CD14-positive monocyte (primary cell): Measurements from ENCODE around the gene ANKRD44. TPM values are rescaled to one million over a fixed set of nuclear protein-coding genes. Genes with fewer than 3 reads are reported as not detected.

Experiments
- DNase-seq, 3 donors: peaks; one replicate each; pipeline ENCODE4 v3.0.0-alpha.2; 2011 to 2022
- H2AFZ ChIP-seq: 2 replicates; pipeline ENCODE4 v1.6.0; 2012; ENCODE audit warnings: mild to moderate bottlenecking, low read depth, low read length, inconsistent platforms; ENCODE audit not compliant: insufficient read depth, poor library complexity, severe bottlenecking
- H3K27ac ChIP-seq, 2 donors: 1 replicate in 1 of 2; 2 replicates in 1 of 2; pipeline ENCODE4 v1.5.1; 2012 to 2013; ENCODE audit warnings: low read length in 2 of 2, control low read depth in 1 of 2, inconsistent platforms in 1 of 2, low read depth in 1 of 2, mild to moderate bottlenecking in 1 of 2
- H3K27me3 ChIP-seq, 2 donors: one replicate each; pipeline versions ENCODE4 v1.6.0 to v1.6.1; 2011 to 2013; ENCODE audit warnings: low read length in 2 of 2; ENCODE audit not compliant: control insufficient read depth in 2 of 2, insufficient read depth in 2 of 2
- H3K36me3 ChIP-seq, 2 donors: replicated peaks in 1 of 2; 1 replicate in 1 of 2; 2 replicates in 1 of 2; pipeline versions ENCODE4 v1.5.1 to v1.6.1; 2012 to 2013; ENCODE audit warnings: low read length in 2 of 2, control low read depth in 1 of 2, inconsistent platforms in 1 of 2, mild to moderate bottlenecking in 1 of 2; ENCODE audit not compliant: insufficient read depth in 2 of 2, control insufficient read depth in 1 of 2
- H3K4me1 ChIP-seq, 2 donors: 1 replicate in 1 of 2; 2 replicates in 1 of 2; pipeline versions ENCODE4 v1.5.1 to v1.6.1; 2012 to 2013; ENCODE audit warnings: low read length in 2 of 2, control low read depth in 1 of 2, inconsistent platforms in 1 of 2, mild to moderate bottlenecking in 1 of 2, moderate library complexity in 1 of 2; ENCODE audit not compliant: insufficient read depth in 2 of 2, control insufficient read depth in 1 of 2
- H3K4me2 ChIP-seq: replicated peaks from 2 replicates; pipeline ENCODE3; 2012; ENCODE audit warnings: low read length, moderate library complexity, mild to moderate bottlenecking; ENCODE audit not compliant: poor library complexity, severe bottlenecking; ENCODE audit errors: extremely low read depth
- H3K4me3 ChIP-seq, 3 experiments: fragments of 200-600 bp in 1 of 3; sonication (generic) in 1 of 3; replicated peaks in 1 of 3; 1 replicate in 2 of 3; 2 replicates in 1 of 3; pipeline ENCODE4 v1.5.1; 2011 to 2013; ENCODE audit warnings: low read length in 3 of 3, mild to moderate bottlenecking in 3 of 3, control low read depth in 2 of 3, low read depth in 2 of 3, inconsistent platforms in 1 of 3, moderate library complexity in 1 of 3
- H3K79me2 ChIP-seq: 2 replicates; pipeline ENCODE4 v1.6.0; 2012; ENCODE audit warnings: mild to moderate bottlenecking, control low read depth, inconsistent platforms, low read length, moderate library complexity; ENCODE audit not compliant: insufficient read depth
- H3K9ac ChIP-seq: 2 replicates; pipeline ENCODE4 v1.6.0; 2017; ENCODE audit warnings: low read length, mild to moderate bottlenecking; ENCODE audit not compliant: insufficient read depth, poor library complexity, severe bottlenecking
- H3K9me3 ChIP-seq, 2 donors: replicated peaks in 1 of 2; 1 replicate in 1 of 2; 2 replicates in 1 of 2; pipeline versions ENCODE4 v1.5.1 to v1.6.1; 2012 to 2013; ENCODE audit warnings: low read length in 2 of 2, control low read depth in 1 of 2; ENCODE audit not compliant: control insufficient read depth in 1 of 2, insufficient read depth in 1 of 2
- H4K20me1 ChIP-seq: 2 replicates; pipeline ENCODE4 v1.6.0; 2012; ENCODE audit warnings: mild to moderate bottlenecking, low read length, control low read depth, moderate library complexity; ENCODE audit not compliant: insufficient read depth
- H3K27ac Mint-ChIP-seq, 7 donors: one replicate each; pipeline ENCODE4 v1.8.0; 2020; ENCODE audit warnings: mild to moderate bottlenecking in 7 of 7, mixed read lengths in 7 of 7, moderate library complexity in 6 of 7, inconsistent platforms in 2 of 7
- H3K27me3 Mint-ChIP-seq, 3 donors: one replicate each; pipeline ENCODE4 v1.8.0; 2021 to 2022; ENCODE audit warnings: low read depth in 3 of 3, mild to moderate bottlenecking in 3 of 3, mixed read lengths in 3 of 3, moderate library complexity in 3 of 3, inconsistent platforms in 1 of 3
- H3K36me3 Mint-ChIP-seq, 2 donors: one replicate each; pipeline ENCODE4 v1.8.0; 2020; ENCODE audit warnings: mixed read lengths in 2 of 2, inconsistent platforms in 1 of 2, mild to moderate bottlenecking in 1 of 2
- H3K4me1 Mint-ChIP-seq: one replicate; pipeline ENCODE4 v1.8.0; 2020; ENCODE audit warnings: mild to moderate bottlenecking, mixed read lengths
- H3K4me3 Mint-ChIP-seq, 2 donors: one replicate each; pipeline ENCODE4 v1.8.0; 2020; ENCODE audit warnings: mild to moderate bottlenecking in 2 of 2, mixed read lengths in 2 of 2, moderate library complexity in 1 of 2
- H3K9me3 Mint-ChIP-seq, 7 donors: one replicate each; pipeline ENCODE4 v1.8.0; 2020 to 2022; ENCODE audit warnings: mixed read lengths in 7 of 7, mild to moderate bottlenecking in 6 of 7, moderate library complexity in 6 of 7, inconsistent platforms in 2 of 7
- WGBS: methylation state at CpG from one replicate; pipeline ENCODE4 v1.1.5; 2013; ENCODE audit warnings: missing lambda C conversion rate; ENCODE audit not compliant: insufficient coverage; 5-methylcytosine and 5-hydroxymethylcytosine counted together
- intact Hi-C, 2 donors: fragments of 100-400 bp; cut with micrococcal nuclease; formaldehyde crosslinking; loops; one replicate each; pipeline versions ENCODE4 v1.15.0 to v1.15.1; 2023
- polyA plus RNA-seq, 3 donors: library from polyadenylated mRNA; depleted of rRNA in 1 of 3; unstranded in 2 of 3; stranded (reverse) in 1 of 3; fragments of 300-500 nt in 2 of 3; fragments of >200 nt in 1 of 3; fragmentation: Illumina TruSeq in 2 of 3; gene quantifications; 1 replicate in 2 of 3; 2 replicates in 1 of 3; pipeline ENCODE4 v1.2.3, GENCODE V29; 2012 to 2021
- TF ChIP-seq, protein P1 (sequence below): fragments of 200-600 bp; IDR thresholded peaks from one replicate; pipeline ENCODE4 v1.8.0; 2022; ENCODE audit warnings: antibody characterized with exemption, mild to moderate bottlenecking

Gene ANKRD44
- polyA plus RNA-seq, 3 donors = 55.7 to 91.9 (median 64.9) TPM

DNA sequence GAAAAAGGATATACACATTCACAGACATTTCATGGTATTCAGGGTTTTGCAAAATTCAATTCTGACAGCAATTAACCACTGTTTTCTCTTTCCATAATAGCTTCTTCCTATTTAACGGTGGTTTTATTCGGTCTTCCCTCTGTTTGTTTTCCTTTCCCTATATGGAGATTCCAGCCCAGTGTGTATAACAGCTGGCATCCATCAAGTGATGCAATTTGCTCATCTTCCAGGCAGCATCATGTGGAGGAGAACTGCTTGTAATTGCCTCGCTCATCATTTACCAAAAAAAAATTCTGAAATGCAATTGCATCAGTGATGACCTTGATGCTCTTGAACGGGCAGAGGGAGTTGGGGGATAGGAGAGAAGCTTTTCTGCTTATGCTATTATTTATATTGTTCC, 218.1 kb downstream of the ANKRD44 start:
- Mint-ChIP-seq H3K27me3 (no peaks in the 10 kb centered on the region), H3K9me3 (no peaks in the 10 kb centered on the region), H3K4me1 (no peaks in the 10 kb centered on the region), H3K27ac (no peak overlapping the region), H3K36me3 (peaks cover 58 to 71% of the 10 kb centered on the region in 2 donors), H3K4me3 (no peak overlapping the region)
- no peak overlapping the region for H3K4me2 ChIP-seq
- no peaks in the 10 kb centered on the region for H3K4me1 ChIP-seq
- no peak overlapping the region for H3K27ac ChIP-seq
- H3K9me3 ChIP-seq = no peaks in the 10 kb centered on the region
- H3K79me2 ChIP-seq = no peaks in the 10 kb centered on the region
- H4K20me1 ChIP-seq = peaks cover 38% of the 10 kb centered on the region
- H3K27me3 ChIP-seq = no peaks in the 10 kb centered on the region
- H3K4me3 ChIP-seq = no peak overlapping the region
- intact Hi-C loops = no loop called here
- DNase-seq = no peak
- no CpG with 5 or more reads among the region's 4 CpGs for WGBS
- peaks cover 47 to 99% of the 10 kb centered on the region in 2 donors for H3K36me3 ChIP-seq
- no peak overlapping the region for H2AFZ ChIP-seq
- H3K9ac ChIP-seq = no peak overlapping the region
- TF ChIP-seq, protein P1, sequence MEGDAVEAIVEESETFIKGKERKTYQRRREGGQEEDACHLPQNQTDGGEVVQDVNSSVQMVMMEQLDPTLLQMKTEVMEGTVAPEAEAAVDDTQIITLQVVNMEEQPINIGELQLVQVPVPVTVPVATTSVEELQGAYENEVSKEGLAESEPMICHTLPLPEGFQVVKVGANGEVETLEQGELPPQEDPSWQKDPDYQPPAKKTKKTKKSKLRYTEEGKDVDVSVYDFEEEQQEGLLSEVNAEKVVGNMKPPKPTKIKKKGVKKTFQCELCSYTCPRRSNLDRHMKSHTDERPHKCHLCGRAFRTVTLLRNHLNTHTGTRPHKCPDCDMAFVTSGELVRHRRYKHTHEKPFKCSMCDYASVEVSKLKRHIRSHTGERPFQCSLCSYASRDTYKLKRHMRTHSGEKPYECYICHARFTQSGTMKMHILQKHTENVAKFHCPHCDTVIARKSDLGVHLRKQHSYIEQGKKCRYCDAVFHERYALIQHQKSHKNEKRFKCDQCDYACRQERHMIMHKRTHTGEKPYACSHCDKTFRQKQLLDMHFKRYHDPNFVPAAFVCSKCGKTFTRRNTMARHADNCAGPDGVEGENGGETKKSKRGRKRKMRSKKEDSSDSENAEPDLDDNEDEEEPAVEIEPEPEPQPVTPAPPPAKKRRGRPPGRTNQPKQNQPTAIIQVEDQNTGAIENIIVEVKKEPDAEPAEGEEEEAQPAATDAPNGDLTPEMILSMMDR = no peak

DNA sequence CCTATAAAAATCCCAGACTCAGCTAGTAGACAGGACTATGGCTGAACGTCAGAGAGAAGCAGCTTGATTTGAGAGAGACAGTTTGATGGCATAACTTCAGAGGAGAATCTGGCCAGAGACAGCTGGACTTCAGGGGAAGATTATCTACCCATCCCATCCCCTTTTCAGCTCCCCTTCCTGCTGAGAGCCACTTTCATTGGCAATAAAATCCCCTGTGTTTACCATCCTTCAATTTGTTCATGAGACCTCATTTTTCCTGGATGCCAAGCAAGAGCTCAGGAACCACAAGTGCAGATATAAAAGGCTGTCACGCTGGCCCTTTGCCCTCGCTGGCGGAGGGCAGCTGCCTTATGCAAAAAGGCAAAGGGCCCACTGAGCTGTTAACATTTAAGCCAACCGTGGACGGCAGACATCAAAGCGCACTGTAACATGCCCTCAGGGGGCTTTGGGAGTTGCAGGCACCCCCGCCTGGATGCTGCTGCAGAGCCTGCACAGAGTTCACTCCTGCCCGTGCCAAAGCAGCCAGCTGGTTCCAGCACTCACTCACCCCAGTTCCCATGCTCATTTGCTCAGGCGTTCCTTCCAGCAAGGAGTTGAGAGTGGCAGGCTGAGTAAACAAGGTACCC, 219.7 kb downstream of the ANKRD44 start:
- Histone ChIP-seq H4K20me1 (peaks cover 27% of the 10 kb centered on the region), H3K4me2 (no peak overlapping the region), H3K9ac (no peak overlapping the region), H3K4me3 (no peak overlapping the region), H3K27me3 (no peaks in the 10 kb centered on the region), H3K79me2 (no peaks in the 10 kb centered on the region), H3K9me3 (no peaks in the 10 kb centered on the region), H2AFZ (no peak overlapping the region), H3K27ac (no peak overlapping the region), H3K4me1 (peaks cover 12 to 13% of the 10 kb centered on the region in 2 donors), H3K36me3 (peaks cover 38 to 86% of the 10 kb centered on the region in 2 donors)
- Mint-ChIP-seq H3K4me1 (peaks cover 11% of the 10 kb centered on the region), H3K27ac (peak overlapping the region in 1 of 7 donors; percentile 18), H3K36me3 (peaks cover 48 to 62% of the 10 kb centered on the region in 2 donors), H3K27me3 (peaks cover 0 to under 1% (median 0%) of the 10 kb centered on the region in 3 donors), H3K9me3 (peaks cover 0 to 1% (median 0%) of the 10 kb centered on the region in 7 donors), H3K4me3 (no peak overlapping the region)
- WGBS = 98% methylated on average over 9 of the region's 10 CpGs
- no peak for DNase-seq
- TF ChIP-seq, protein P1 = no peak
- intact Hi-C loops = no loop called here
